SK-N-MC (cell line): Measurements from ENCODE around the gene NEUROG3.

ENCODE experiments used
- FOXP2 ChIP-seq: optimal IDR thresholded peaks from 2 replicates; pipeline ENCODE3; 2011; ENCODE audit warnings: mild to moderate bottlenecking, moderate library complexity; ENCODE audit not compliant: insufficient read depth; ENCODE audit errors: extremely low read length, control extremely low read depth
- POLR2AphosphoS5 ChIP-seq: IDR thresholded peaks from 2 replicates; pipeline ENCODE4 v1.6.1; 2012; ENCODE audit warnings: mild to moderate bottlenecking, low read depth, low read length, borderline replicate concordance

- no peak for TF ChIP-seq POLR2AphosphoS5
- TF ChIP-seq FOXP2: no peak
Observed at GRCh38 chr10:69538461-69538860, 34.8 kb downstream of the NEUROG3 start.
